A673 (cell line): Measurements from ENCODE around the gene C2orf76. TPM values are rescaled to one million over a fixed set of nuclear protein-coding genes. Genes with fewer than 3 reads are reported as not detected.

Experiments
- BruUV-seq: library from RNA; stranded (reverse); fragments of 400-500 nt; replicated peaks from 2 replicates; lab custom pipeline; 2021; lab: Mats Ljungman, UMichigan
- CTCF ChIA-PET: fragments of 300-600 bp; sonication (Branson Sonifier 250); formaldehyde crosslinking; loops from one replicate; lab custom pipeline; 2022; ENCODE audit warnings: antibody characterized with exemption; lab: Charles Lee
- POLR2A ChIA-PET: fragments of 300-600 bp; sonication (Branson Sonifier 250); formaldehyde crosslinking; loops from one replicate; lab custom pipeline; 2022; ENCODE audit warnings: antibody characterized with exemption; ENCODE audit not compliant: low non-redundant PET; lab: Charles Lee
- DNase-seq: peaks from one replicate; pipeline ENCODE4 v3.0.0-alpha.2; 2015; ENCODE audit warnings: low spot score
- H3K27ac ChIP-seq: fragments of 200-600 bp; sonication (generic); 2 replicates; pipeline ENCODE4 v1.5.1; 2016; ENCODE audit warnings: mixed run types, low read depth, mild to moderate bottlenecking, mixed read lengths, antibody characterized with exemption, low read length; ENCODE audit not compliant: poor library complexity, severe bottlenecking
- H3K27me3 ChIP-seq: fragments of 200-600 bp; sonication (generic); replicated peaks from 2 replicates; pipeline ENCODE4 v1.6.1; 2017; ENCODE audit warnings: mixed run types, low read depth, mild to moderate bottlenecking, mixed read lengths, antibody characterized with exemption, low read length; ENCODE audit not compliant: insufficient read depth, poor library complexity
- H3K36me3 ChIP-seq: fragments of 200-600 bp; sonication (generic); 2 replicates; pipeline ENCODE4 v1.6.1; 2016; ENCODE audit warnings: mixed run types, mild to moderate bottlenecking, mixed read lengths, antibody characterized with exemption, low read length; ENCODE audit not compliant: insufficient read depth, poor library complexity, severe bottlenecking
- H3K4me1 ChIP-seq: fragments of 200-600 bp; sonication (generic); 2 replicates; pipeline ENCODE4 v1.6.1; 2017; ENCODE audit warnings: mixed run types, mild to moderate bottlenecking, mixed read lengths, antibody characterized with exemption, low read length; ENCODE audit not compliant: insufficient read depth, poor library complexity, severe bottlenecking
- H3K4me3 ChIP-seq: fragments of 200-600 bp; sonication (generic); 2 replicates; pipeline ENCODE4 v1.5.1; 2016; ENCODE audit warnings: low read depth, mixed run types, mild to moderate bottlenecking, mixed read lengths, low read length; ENCODE audit not compliant: poor library complexity, severe bottlenecking
- H3K9me3 ChIP-seq: fragments of 200-600 bp; sonication (generic); 2 replicates; pipeline ENCODE4 v1.6.1; 2016; ENCODE audit warnings: mixed run types, low read depth, mild to moderate bottlenecking, mixed read lengths, antibody characterized with exemption, low read length; ENCODE audit not compliant: poor library complexity, severe bottlenecking
- EZH2 ChIP-seq: fragments of 200-600 bp; sonication (generic); IDR thresholded peaks from 2 replicates; pipeline ENCODE4 v1.6.1; 2017; ENCODE audit warnings: borderline replicate concordance, low read depth, mild to moderate bottlenecking, mixed read lengths, antibody characterized with exemption, low read length; ENCODE audit not compliant: poor library complexity, severe bottlenecking
- intact Hi-C: fragments of 100-400 bp; cut with micrococcal nuclease; formaldehyde crosslinking; loops from one replicate; pipeline ENCODE4 v1.10.0; 2022; ENCODE audit not compliant: unreplicated experiment
- total RNA-seq: library from RNA; stranded (reverse); gene quantifications from 2 replicates; pipeline ENCODE4 v1.2.3, GENCODE V29; 2021
- TF ChIP-seq, protein P1 (sequence below): fragments of 300-800, 200-600 bp; sonication (generic); conservative IDR thresholded peaks from 2 replicates; pipeline ENCODE4 v1.5.1; 2017; ENCODE audit warnings: low read depth, mild to moderate bottlenecking, antibody characterized with exemption, low read length, moderate library complexity, mixed read lengths

Gene C2orf76
- total RNA-seq, 1 experiment from 2014 or later: 13.4 TPM

DNA sequence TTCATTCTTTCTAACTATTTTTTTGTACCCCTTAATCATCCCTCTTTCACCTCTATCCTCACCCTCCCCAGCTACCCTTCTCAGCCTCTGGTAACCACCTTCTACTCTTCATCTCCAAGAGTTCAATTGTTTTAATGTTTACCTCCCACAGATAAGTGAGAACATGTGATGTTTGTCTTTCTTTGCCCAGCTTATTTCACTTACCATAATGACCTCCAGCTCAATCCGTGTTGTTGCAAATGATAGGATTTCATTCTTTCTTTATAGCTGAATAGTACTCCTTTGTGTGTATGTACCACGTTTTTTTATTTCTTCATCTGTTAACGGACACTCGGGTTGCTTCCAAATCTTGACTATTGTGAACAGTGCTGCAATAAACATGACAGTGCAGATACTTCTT is 42.9 kb upstream of the C2orf76 start:
- H3K4me3 ChIP-seq: no peak overlapping the region
- BruUV-seq: no TSS peak
- no peaks in the 10 kb centered on the region for H3K9me3 ChIP-seq
- ChIA-PET POLR2A (interaction anchor here (0.6 kb wide), 1 partner anchor 13 kb away, joined by 4 read pairs; no protein-coding TSS in a partner anchor), CTCF (interaction anchor here (1.2 kb wide), 1 partner anchor 67 kb away, joined by 4 read pairs; no protein-coding TSS in a partner anchor)
- peaks cover 7% of the 10 kb centered on the region for H3K4me1 ChIP-seq
- H3K27ac ChIP-seq: no peak overlapping the region
- no peak for TF ChIP-seq EZH2
- TF ChIP-seq, protein P1, sequence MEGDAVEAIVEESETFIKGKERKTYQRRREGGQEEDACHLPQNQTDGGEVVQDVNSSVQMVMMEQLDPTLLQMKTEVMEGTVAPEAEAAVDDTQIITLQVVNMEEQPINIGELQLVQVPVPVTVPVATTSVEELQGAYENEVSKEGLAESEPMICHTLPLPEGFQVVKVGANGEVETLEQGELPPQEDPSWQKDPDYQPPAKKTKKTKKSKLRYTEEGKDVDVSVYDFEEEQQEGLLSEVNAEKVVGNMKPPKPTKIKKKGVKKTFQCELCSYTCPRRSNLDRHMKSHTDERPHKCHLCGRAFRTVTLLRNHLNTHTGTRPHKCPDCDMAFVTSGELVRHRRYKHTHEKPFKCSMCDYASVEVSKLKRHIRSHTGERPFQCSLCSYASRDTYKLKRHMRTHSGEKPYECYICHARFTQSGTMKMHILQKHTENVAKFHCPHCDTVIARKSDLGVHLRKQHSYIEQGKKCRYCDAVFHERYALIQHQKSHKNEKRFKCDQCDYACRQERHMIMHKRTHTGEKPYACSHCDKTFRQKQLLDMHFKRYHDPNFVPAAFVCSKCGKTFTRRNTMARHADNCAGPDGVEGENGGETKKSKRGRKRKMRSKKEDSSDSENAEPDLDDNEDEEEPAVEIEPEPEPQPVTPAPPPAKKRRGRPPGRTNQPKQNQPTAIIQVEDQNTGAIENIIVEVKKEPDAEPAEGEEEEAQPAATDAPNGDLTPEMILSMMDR: no peak
- H3K27me3 ChIP-seq: no peaks in the 10 kb centered on the region
- no peak for DNase-seq
- intact Hi-C loops: loop anchor here (5.0 kb wide), 1 partner anchor 118 kb away; no protein-coding TSS in a partner anchor
- H3K36me3 ChIP-seq: no peaks in the 10 kb centered on the region

DNA sequence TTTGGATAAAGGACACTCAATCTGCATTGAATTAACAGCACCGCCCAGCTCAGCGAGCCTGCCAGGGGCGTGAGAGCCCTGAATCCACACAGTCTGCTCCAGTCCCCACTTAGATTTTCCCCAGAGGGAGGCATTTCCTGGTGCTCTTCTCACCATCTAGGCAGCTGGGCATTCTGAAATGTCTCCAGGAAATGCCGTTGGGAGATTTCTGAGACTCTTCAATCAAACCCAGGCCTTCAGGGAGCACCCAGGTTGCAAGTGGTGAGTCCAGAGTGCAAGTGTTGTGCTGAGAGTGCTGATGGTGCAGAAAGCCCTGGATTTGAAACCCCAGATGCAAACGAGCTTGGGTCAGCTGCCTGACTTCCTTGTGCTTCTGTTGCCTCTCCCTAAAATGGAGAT is 41.6 kb upstream of the C2orf76 start:
- POLR2A ChIA-PET: no interaction called here
- intact Hi-C loops: loop anchor here (5.0 kb wide), 1 partner anchor 119 kb away; no protein-coding TSS in a partner anchor

DNA sequence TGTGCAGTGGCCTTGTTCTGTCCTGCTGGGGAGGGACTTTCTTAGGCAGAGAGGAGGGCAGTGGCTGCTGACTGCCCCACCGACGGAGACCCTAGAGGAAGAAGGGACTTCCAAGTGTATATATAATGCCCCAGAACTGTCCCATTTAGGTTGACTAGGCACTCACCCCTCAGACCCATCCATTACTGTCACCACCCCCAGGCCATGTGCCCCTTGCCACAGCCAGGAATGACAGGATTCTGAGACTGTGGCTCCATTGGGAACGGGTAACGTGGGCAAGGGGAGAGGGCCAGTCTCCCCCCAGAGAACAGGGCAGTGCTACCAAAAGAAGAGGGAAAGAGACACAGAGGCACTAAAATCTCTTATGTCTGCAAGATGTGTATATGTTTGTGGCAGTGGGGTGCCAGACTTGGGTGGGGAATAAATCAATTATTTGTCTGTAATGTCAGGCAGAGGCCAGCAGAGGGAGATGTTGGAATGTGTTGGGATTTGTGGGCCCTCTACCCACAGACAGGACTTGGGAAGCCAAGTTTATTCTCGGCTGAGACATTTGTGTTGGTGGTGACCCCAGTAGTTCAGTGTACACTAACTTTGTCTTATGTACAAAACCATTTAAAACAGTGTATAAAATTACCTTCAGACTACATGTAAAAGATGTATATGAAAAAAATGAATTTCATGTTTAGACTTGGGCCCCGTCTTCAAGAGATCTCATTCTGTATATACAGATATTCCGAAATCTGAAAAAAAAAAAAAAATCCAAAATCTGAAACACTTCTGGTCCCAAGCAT is 41.0 kb upstream of the C2orf76 start:
- DNase-seq: peak; percentile 87
- Histone ChIP-seq H3K9me3 (no peaks in the 10 kb centered on the region), H3K4me1 (peaks cover 7% of the 10 kb centered on the region), H3K36me3 (no peaks in the 10 kb centered on the region), H3K27ac (peak overlapping the region; percentile 18), H3K4me3 (no peak overlapping the region), H3K27me3 (no peaks in the 10 kb centered on the region)
- intact Hi-C loops: loop anchor here (1.0 to 5.0 kb wide), 3 partner anchors 69 to 253 kb away; no protein-coding TSS in a partner anchor
- BruUV-seq: no TSS peak
- CTCF ChIA-PET: interaction anchor here (1.3 kb wide), 1 partner anchor 69 kb away, joined by 8 read pairs; no protein-coding TSS in a partner anchor
- TF ChIP-seq, protein P1: peak; percentile 82
- no peak for TF ChIP-seq EZH2
- POLR2A ChIA-PET: no interaction called here

More for the DNA sequence above, 41.6 kb upstream of the C2orf76 start:
- Histone ChIP-seq H3K9me3 (no peaks in the 10 kb centered on the region), H3K4me3 (no peak overlapping the region), H3K4me1 (peaks cover 7% of the 10 kb centered on the region), H3K36me3 (no peaks in the 10 kb centered on the region), H3K27me3 (no peaks in the 10 kb centered on the region), H3K27ac (peak overlapping the region; percentile 18)
- peak; percentile 89 for DNase-seq
- TF ChIP-seq EZH2: no peak
- TF ChIP-seq, protein P1: no peak
- CTCF ChIA-PET: interaction anchor here (1.3 kb wide), 1 partner anchor 68 kb away, joined by 8 read pairs; no protein-coding TSS in a partner anchor
- no TSS peak for BruUV-seq
